HCT116 (cell line): ENCODE results near the gene DGKE.

Experiments used
- CEBPB ChIP-seq: IDR thresholded peaks from 2 replicates; pipeline ENCODE4 v1.6.1; 2012; ENCODE audit warnings: low read depth
- POLR2AphosphoS5 ChIP-seq: IDR thresholded peaks from 2 replicates; pipeline ENCODE4 v1.6.1; 2011; ENCODE audit warnings: mild to moderate bottlenecking, low read depth, low read length, moderate library complexity
- TF ChIP-seq, protein P1 (sequence below), 3 experiments: fragments of 200-600 bp in 1 of 3; sonication (generic) in 1 of 3; IDR thresholded peaks in 2 of 3; conservative IDR thresholded peaks in 1 of 3; 2 replicates each; pipeline ENCODE4 v1.5.1; 2012 to 2017; ENCODE audit warnings: low read depth in 2 of 3, low read length in 2 of 3, antibody characterized with exemption in 1 of 3, borderline replicate concordance in 1 of 3, control low read depth in 1 of 3, mild to moderate bottlenecking in 1 of 3, mixed read lengths in 1 of 3, mixed run types in 1 of 3, moderate library complexity in 1 of 3; ENCODE audit not compliant: insufficient read depth in 1 of 3

DNA sequence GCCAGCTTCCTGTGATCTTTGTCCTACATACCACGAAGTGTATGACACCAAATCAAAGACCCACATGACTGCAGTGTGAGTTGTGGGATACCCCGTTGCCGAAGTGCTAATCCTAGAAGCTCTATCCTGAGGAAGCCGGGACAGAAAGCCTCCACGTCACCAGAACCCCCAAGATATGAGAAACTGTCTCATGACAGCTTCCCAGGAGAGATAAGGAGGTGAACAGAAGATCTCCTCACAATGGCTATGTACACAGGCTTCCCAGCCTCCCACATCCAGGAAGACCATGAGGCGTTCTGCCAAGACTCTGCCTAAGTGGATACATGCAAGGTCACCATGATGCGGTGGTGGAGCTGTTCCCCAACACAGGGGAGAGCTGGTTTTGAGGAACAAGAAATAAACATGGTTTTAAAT, 42.8 kb downstream of the DGKE start:
- TF ChIP-seq POLR2AphosphoS5 (no peak), CEBPB (no peak)
- TF ChIP-seq, protein P1, sequence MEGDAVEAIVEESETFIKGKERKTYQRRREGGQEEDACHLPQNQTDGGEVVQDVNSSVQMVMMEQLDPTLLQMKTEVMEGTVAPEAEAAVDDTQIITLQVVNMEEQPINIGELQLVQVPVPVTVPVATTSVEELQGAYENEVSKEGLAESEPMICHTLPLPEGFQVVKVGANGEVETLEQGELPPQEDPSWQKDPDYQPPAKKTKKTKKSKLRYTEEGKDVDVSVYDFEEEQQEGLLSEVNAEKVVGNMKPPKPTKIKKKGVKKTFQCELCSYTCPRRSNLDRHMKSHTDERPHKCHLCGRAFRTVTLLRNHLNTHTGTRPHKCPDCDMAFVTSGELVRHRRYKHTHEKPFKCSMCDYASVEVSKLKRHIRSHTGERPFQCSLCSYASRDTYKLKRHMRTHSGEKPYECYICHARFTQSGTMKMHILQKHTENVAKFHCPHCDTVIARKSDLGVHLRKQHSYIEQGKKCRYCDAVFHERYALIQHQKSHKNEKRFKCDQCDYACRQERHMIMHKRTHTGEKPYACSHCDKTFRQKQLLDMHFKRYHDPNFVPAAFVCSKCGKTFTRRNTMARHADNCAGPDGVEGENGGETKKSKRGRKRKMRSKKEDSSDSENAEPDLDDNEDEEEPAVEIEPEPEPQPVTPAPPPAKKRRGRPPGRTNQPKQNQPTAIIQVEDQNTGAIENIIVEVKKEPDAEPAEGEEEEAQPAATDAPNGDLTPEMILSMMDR (IDR thresholded peaks at IDR 0.05 in 2 of 3, conservative IDR thresholded peaks at IDR 0.05 in 1 of 3; ENCODE audit: borderline replicate concordance in 1 of 3, insufficient read depth in 1 of 3, low read depth in 2 of 3, low read length in 2 of 3) = no peak
